ENCODE results near the gene SMCO3. TPM values are rescaled to one million over a fixed set of nuclear protein-coding genes. Genes with fewer than 3 reads are reported as not detected.

The SMCO3 gene
- total and polyA plus RNA-seq, 10 of the 15 experiments (the other 5 are each of a cell fraction or from before 2014, with no cell fraction given) = 0.05 to 0.35 (median 0.10) TPM; not detected in 6

DNA sequence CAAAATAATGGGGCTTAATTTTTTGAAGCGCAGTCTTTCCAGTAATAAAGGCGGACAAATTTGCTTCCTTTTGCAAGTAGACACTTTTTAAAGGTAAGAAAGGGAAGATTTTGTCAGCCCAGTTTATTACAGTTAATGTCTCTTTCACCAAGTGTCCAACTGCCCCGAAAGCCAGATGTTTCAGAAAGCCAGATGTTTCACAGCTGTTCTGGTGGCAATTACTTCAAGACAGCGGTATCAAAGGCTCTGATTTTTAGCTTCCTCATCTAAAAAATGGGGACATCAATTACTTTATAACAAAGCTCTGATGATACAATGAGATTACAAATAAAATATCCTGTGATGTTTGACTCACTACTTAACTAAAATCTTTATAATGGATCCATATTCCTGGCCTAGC is 11.7 kb downstream of the SMCO3 start:
- H3K9ac ChIP-seq (ENCODE audit: control insufficient read depth, insufficient read depth, low read length) = peak overlapping the region; percentile 82
- ChIA-PET RAD21 (ENCODE audit: unreplicated experiment) (interaction anchor here (0.8 to 7.4 kb wide), 6 partner anchors 13 to 160 kb away, joined by 3 to 89 read pairs (median 6); partner anchors contain the start of gene ARHGDIB), CTCF (interaction anchor here (0.6 to 5.5 kb wide), 10 partner anchors 9 to 84 kb away, joined by 3 to 38 read pairs (median 4); a partner anchor contains a TSS), POLR2A (interaction anchor here (1.0 to 4.6 kb wide), 7 partner anchors 9 to 150 kb away, joined by 3 to 41 read pairs (median 7); a partner anchor contains a TSS), SMC1A (ENCODE audit: uncharacterized antibody, unreplicated experiment) (interaction anchor here (0.7 to 7.2 kb wide), 14 partner anchors 9 to 194 kb away, joined by 3 to 52 read pairs (median 4); a partner anchor contains a TSS)
- no peaks in the 10 kb centered on the region for H3K27me3 ChIP-seq (replicated peaks in 1 of 2; ENCODE audit: control insufficient read depth in 2 of 2, insufficient read depth in 2 of 2, low read length in 1 of 2)
- H4K20me1 ChIP-seq (ENCODE audit: control insufficient read depth, insufficient read depth) = no peaks in the 10 kb centered on the region
- H3K27ac ChIP-seq (ENCODE audit: control insufficient read depth, insufficient read depth) = peak overlapping the region; percentile 8; the same call in 1 of the 2 replicates
- no TSS peak for BruUV-seq (replicated peaks)
- no peak for DNase-seq (ENCODE audit: low read depth, low spot score)
- no peak for ATAC-seq
- peaks cover 3% of the 10 kb centered on the region; the same call in 1 of the 2 replicates for H3K4me1 ChIP-seq (ENCODE audit: control insufficient read depth, insufficient read depth, low read length)
- in situ Hi-C loops (cut with MboI) (no loop called here), intact Hi-C loops (cut with micrococcal nuclease; ENCODE audit: unreplicated experiment) (loop anchor here (2.0 kb wide), 1 partner anchor 27 kb away; a partner anchor contains a TSS)
- no peaks in the 10 kb centered on the region for H3K9me3 ChIP-seq (replicated peaks; ENCODE audit: control insufficient read depth, insufficient read depth, low read length)
- FAIRE-seq = peak; percentile 13
- TF ChIP-seq TCF12 (IDR thresholded peaks at IDR 0.05; ENCODE audit: low read depth, low read length) = peak; percentile 52; the same call in 1 of the 2 replicates
- no peak for TF ChIP-seq ZSCAN29 (IDR thresholded peaks at IDR 0.05)
- WGBS (ENCODE audit: insufficient coverage, insufficient replicate concordance, low lambda C conversion rate, missing lambda C conversion rate) = 67% methylated on average over 4 of the region's 4 CpGs
- peak overlapping the region; percentile 98 for H3K4me3 ChIP-seq
- no peak overlapping the region for H2AFZ ChIP-seq (ENCODE audit: control insufficient read depth, low read depth, low read length)
- H3K79me2 ChIP-seq (ENCODE audit: control insufficient read depth, insufficient read depth, low read length) = peaks cover 52% of the 10 kb centered on the region
- H3K4me2 ChIP-seq (ENCODE audit: control insufficient read depth, insufficient read depth) = peak overlapping the region; percentile 89
- peaks cover 5 to 7% of the 10 kb centered on the region in 2 experiments; a peak in 3 of 4 replicates for H3K36me3 ChIP-seq (ENCODE audit: control insufficient read depth in 2 of 2, insufficient read depth in 2 of 2, low read length in 1 of 2)

DNA sequence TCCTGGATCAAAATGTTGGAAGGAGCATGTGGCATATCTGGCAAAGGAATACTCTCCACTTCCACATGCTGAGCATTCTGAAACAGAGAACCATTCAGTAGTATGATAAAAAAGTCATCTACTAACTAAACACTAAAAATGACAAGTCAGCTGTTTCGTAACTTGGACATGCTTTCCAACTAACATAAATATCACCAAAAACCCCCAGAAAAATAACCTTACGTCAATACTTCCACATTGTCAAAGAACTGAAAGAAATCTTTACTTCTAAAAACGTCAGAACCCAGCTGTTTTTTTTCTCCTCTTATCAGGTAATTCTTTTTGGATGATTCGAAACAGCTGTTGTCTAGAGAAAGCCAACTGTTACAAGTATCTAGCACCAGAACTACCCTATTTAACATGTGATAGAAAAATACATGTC is 18.9 kb downstream of the SMCO3 start:
- intact Hi-C loops (cut with micrococcal nuclease; ENCODE audit: unreplicated experiment) = no loop called here
- TF ChIP-seq FOS (IDR thresholded peaks at IDR 0.05; ENCODE audit: borderline replicate concordance, extremely low read depth, insufficient read length) = no peak
- no peak for TF ChIP-seq LARP7 (IDR thresholded peaks at IDR 0.05)
- TF ChIP-seq RELB (IDR thresholded peaks at IDR 0.05; ENCODE audit: low read depth) = 0 out of 2 replicates have a peak, but pooled peaks have one; percentile 19
- peak in 1 of 2 experiments; percentile 20; a peak in 1 of 4 replicates for TF ChIP-seq EP300 (IDR thresholded peaks at IDR 0.05; ENCODE audit: borderline replicate concordance in 1 of 2, control insufficient read depth in 1 of 2, low read depth in 2 of 2, low read length in 2 of 2)
- TF ChIP-seq NFIC (IDR thresholded peaks at IDR 0.05; ENCODE audit: low read depth, low read length) = peak; percentile 41; the same call in 1 of the 2 replicates
- 0 out of 2 replicates have a peak, but pooled peaks have one; percentile 30 for TF ChIP-seq GABPA (IDR thresholded peaks at IDR 0.05; ENCODE audit: low read depth)
- TF ChIP-seq SP1 (IDR thresholded peaks at IDR 0.05; ENCODE audit: low read depth, low read length) = no peak
- peak; percentile 66; the same call in 1 of the 2 replicates for TF ChIP-seq CREM (IDR thresholded peaks at IDR 0.05; ENCODE audit: low read depth)
- TF ChIP-seq KAT2A (conservative IDR thresholded peaks at IDR 0.05; ENCODE audit: control insufficient read depth, low read depth, low read length) = no peak
- TF ChIP-seq EED (IDR thresholded peaks at IDR 0.05; ENCODE audit: low read depth) = peak; percentile 35; the same call in 1 of the 2 replicates
- TF ChIP-seq ATF7 (IDR thresholded peaks at IDR 0.05; ENCODE audit: low read depth) = 0 out of 2 replicates have a peak, but pooled peaks have one; percentile 35
- no peak for TF ChIP-seq HDGF (IDR thresholded peaks at IDR 0.05)
- no peak for TF ChIP-seq POLR2AphosphoS2 (IDR thresholded peaks at IDR 0.05; ENCODE audit: low read depth, low read length)
- no peak for TF ChIP-seq NR2F1 (conservative IDR thresholded peaks at IDR 0.05)

More for the DNA sequence above, 18.9 kb downstream of the SMCO3 start:
- Histone ChIP-seq H3K4me2 (ENCODE audit: control insufficient read depth, insufficient read depth) (no peak overlapping the region), H3K27ac (ENCODE audit: control insufficient read depth, insufficient read depth) (no peak overlapping the region), H3K9ac (ENCODE audit: control insufficient read depth, insufficient read depth, low read length) (no peak overlapping the region), H3K4me1 (ENCODE audit: control insufficient read depth, insufficient read depth, low read length) (no peaks in the 10 kb centered on the region), H3K79me2 (ENCODE audit: control insufficient read depth, insufficient read depth, low read length) (peaks cover 10% of the 10 kb centered on the region), H3K4me3 (no peak overlapping the region), H3K36me3 (ENCODE audit: control insufficient read depth in 2 of 2, insufficient read depth in 2 of 2, low read length in 1 of 2) (peaks cover 5 to 41% of the 10 kb centered on the region in 2 experiments), H4K20me1 (ENCODE audit: control insufficient read depth, insufficient read depth) (no peaks in the 10 kb centered on the region), H3K9me3 (replicated peaks; ENCODE audit: control insufficient read depth, insufficient read depth, low read length) (no peaks in the 10 kb centered on the region), H3K27me3 (replicated peaks in 1 of 2; ENCODE audit: control insufficient read depth in 2 of 2, insufficient read depth in 2 of 2, low read length in 1 of 2) (no peaks in the 10 kb centered on the region), H2AFZ (ENCODE audit: control insufficient read depth, low read depth, low read length) (no peak overlapping the region)
- in situ Hi-C loops (cut with MboI) = loop anchor here (25.0 kb wide), 2 partner anchors 1092 to 1983 kb away; partner anchors contain the start of genes DDX47 and STRAP
- ChIA-PET POLR2A (interaction anchor here (1.2 kb wide), 1 partner anchor 8 kb away, joined by 4 read pairs; the partner anchor contains the start of genes C12orf60 and WBP11), RAD21 (ENCODE audit: unreplicated experiment) (interaction anchor here (1.2 to 1.5 kb wide), 2 partner anchors 9 to 19 kb away, joined by 4 to 6 read pairs; no protein-coding TSS in a partner anchor), SMC1A (ENCODE audit: uncharacterized antibody, unreplicated experiment) (interaction anchor here (0.7 to 0.9 kb wide), 2 partner anchors 11 to 16 kb away, joined by 3 read pairs; no protein-coding TSS in a partner anchor), CTCF (interaction anchor here (1.2 to 1.6 kb wide), 3 partner anchors 10 to 18 kb away, joined by 3 to 4 read pairs (median 4); no protein-coding TSS in a partner anchor)
- no TSS peak for BruUV-seq (replicated peaks)
- FAIRE-seq (no peak), ATAC-seq (peak; percentile 65), DNase-seq (ENCODE audit: low read depth, low spot score) (no peak)
- WGBS (ENCODE audit: insufficient coverage, insufficient replicate concordance, low lambda C conversion rate, missing lambda C conversion rate) = 34% methylated on average over 4 of the region's 4 CpGs
